HL-60 (cell line): ENCODE measurements around the gene WRNIP1.

Experiments used
- CTCF ChIP-seq: IDR thresholded peaks from one replicate; pipeline ENCODE4 v1.5.1; 2011; ENCODE audit warnings: low read length, control low read depth, inconsistent platforms; ENCODE audit not compliant: insufficient read depth
- GABPA ChIP-seq: IDR thresholded peaks from 2 replicates; pipeline ENCODE4 v1.6.1; 2012; ENCODE audit warnings: low read depth
- POLR2AphosphoS5 ChIP-seq: IDR thresholded peaks from 2 replicates; pipeline ENCODE4 v1.6.1; 2012; ENCODE audit warnings: low read depth

- TF ChIP-seq CTCF = no peak
- no peak for TF ChIP-seq GABPA
- no peak for TF ChIP-seq POLR2AphosphoS5
Measured at GRCh38 chr6:2791450-2791974, 26.3 kb downstream of the WRNIP1 start.
